Stimulated activated memory B cell treated with anti-CD40 and anti-IgM and Interleukin-4, amounts not matched to agents 10 μg/mL and 1 μg/mL and 100 μg/mL, for 72 hours (primary cell): ENCODE results near the gene MRRF.
"Not testable (repeated sequence)": the region's sequence is repeated elsewhere in the genome, so short reads cannot be mapped to it uniquely, and the experiment has no call there.

Experiments used
- ATAC-seq: fragments of 150-1000 bp; cut with Tn5 transposase; 2 replicates; pipeline ENCODE4 v1.10.0; 2021
- H3K27ac Mint-ChIP-seq: one replicate; pipeline ENCODE4 v1.8.0; 2022; ENCODE audit warnings: mild to moderate bottlenecking, mixed read lengths
- H3K27me3 Mint-ChIP-seq: one replicate; pipeline ENCODE4 v1.8.0; 2022; ENCODE audit warnings: mixed read lengths
- H3K36me3 Mint-ChIP-seq: one replicate; pipeline ENCODE4 v1.8.0; 2022; ENCODE audit warnings: mixed read lengths
- H3K4me1 Mint-ChIP-seq: one replicate; pipeline ENCODE4 v1.8.0; 2022; ENCODE audit warnings: mixed read lengths
- H3K4me3 Mint-ChIP-seq: one replicate; pipeline ENCODE4 v1.8.0; 2022; ENCODE audit warnings: mild to moderate bottlenecking, moderate library complexity, mixed read lengths
- H3K9me3 Mint-ChIP-seq: one replicate; pipeline ENCODE4 v1.8.0; 2022; ENCODE audit warnings: mixed read lengths

MRRF gene

DNA sequence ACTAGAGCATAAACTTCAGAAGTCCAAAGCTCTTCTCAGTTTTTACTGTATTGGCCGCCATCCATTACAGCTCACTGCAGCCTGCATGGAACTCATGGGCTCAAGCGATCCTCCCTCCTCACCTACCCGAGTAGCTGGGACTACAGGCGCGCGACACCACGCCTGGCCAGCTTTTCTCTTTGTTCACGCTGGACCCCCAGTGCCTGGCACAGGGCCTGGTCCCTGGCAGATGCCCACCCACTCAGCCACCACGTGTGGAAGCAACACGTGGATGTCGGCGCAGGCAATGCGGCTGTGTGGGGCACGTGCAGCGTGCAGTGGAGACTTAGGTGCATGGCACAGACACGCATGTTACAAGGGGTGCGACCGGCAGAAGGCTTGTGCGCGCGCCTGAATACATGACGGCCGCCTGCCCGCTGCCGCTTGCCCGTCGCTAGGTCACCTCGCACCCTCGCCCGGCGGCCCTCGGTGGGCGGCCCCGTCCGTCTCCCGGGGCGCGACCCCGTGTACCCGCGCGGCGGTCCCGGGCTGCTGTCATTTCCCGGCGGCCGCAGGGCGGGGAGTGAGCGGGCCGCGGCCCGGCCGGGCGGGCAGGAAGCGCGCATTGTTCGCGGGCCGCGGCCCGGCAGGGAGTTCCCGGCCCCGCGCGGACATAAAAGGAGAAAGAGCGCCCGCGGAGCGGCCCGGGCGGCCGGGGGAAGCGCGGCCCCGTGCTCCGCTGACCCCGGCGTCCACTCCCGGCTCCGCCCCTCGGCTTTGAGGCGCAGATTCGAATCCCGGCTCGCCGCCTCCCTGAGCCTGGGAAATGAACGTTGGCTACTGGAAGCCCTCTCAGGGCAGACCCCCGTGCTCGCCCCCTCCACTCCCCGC is 82.0 kb downstream of the MRRF start:
- H3K9me3 Mint-ChIP-seq = no peaks in the 10 kb centered on the region
- no peaks in the 10 kb centered on the region for H3K36me3 Mint-ChIP-seq
- H3K4me1 Mint-ChIP-seq = peaks cover 6% of the 10 kb centered on the region
- H3K27me3 Mint-ChIP-seq = peaks cover 47% of the 10 kb centered on the region
- ATAC-seq = peak; percentile 47
- H3K4me3 Mint-ChIP-seq = peak overlapping the region; percentile 81
- H3K27ac Mint-ChIP-seq = no peak overlapping the region

DNA sequence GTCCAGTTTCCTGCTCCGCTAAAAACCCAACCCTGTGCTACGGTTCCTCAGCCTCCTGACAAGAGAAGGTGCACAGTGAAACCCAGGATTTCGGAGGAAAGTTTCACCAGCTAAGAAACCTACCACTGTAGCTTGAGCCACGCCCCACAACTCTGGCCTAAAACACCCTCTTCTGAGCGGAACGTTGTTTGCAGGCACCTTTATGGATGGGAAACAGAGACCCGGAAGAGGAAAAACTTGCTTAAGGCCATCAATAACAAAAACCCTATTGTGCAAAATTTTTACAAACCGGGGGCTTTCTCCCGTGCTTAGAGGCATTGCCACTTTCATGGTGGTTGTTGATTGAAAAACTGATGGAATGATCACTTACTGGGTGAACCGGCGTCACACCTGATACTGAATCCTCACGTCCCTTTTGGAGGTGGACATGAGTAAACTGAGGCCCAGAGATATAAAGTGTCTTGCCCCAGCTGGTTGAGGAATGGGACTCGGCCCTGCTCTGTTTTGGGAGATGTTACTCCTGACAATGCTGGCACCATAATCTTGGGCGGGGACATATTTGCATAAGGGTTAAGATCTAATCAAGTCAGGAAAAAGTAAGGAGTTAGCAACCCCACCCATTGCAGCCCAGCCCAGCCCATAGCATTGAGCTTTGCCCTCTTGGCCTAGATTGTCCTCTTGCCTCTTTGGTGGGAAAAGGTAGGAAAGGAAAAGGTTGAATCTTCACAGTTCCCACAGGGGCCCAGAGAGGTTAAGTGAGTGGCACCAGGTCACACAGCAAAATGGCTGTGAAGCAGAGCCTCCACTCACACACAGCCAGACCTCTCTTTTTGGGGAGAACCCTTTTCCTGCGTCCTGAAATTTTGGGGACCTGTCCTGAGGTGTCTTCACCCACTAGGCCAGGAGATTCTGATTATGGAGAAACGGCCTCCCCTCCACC is 82.9 kb downstream of the MRRF start:
- Mint-ChIP-seq H3K27me3 (peaks cover 42% of the 10 kb centered on the region), H3K9me3 (no peaks in the 10 kb centered on the region), H3K27ac (no peak overlapping the region), H3K4me1 (peaks cover 6% of the 10 kb centered on the region), H3K36me3 (no peaks in the 10 kb centered on the region), H3K4me3 (peak overlapping the region; percentile 81)
- no peak for ATAC-seq

DNA sequence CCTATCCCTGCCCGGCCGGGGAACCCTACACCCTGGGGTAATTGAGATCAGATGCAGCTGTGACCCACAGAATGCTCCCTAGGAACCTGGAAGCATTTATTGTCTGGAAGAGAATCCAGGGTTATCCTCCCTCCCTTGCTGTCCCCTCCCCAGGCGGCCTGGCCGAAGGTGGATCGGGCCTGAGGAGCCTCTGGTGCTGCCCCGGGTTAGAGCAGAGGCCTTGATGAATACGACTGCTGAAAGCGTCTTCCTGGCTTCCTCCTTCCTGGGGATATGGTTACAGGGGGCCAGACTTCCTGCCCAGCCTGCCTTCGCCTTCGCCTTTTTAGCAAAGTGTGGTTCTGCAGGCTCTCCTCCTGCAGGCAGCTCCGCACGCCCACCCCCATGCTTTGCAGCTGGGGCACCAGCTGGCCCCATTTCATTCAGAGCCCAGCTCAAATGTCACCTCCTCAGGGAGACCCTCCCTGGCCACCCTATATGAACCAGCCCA is 83.7 kb downstream of the MRRF start:
- no peak overlapping the region for H3K4me3 Mint-ChIP-seq
- no peak overlapping the region for H3K27ac Mint-ChIP-seq

DNA sequence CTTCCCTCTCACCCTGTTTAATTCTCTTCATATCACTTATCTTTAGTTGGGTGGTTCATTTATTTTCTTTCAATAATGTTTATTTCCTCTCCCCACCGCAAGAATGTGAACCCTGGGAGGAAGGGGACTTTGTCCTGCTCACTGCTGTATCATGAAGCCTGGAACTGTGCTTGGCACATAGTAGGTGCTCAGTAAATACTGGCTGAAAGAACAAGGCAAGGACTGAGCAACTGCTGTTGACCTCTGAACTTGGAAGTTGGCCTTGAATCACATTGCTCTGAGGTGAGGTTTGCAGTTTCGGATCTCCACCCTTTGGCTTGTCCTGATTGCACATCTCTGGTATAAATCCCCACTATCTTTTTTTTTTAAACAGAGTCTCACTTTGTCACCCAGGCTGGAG is 84.1 kb downstream of the MRRF start:
- no peaks in the 10 kb centered on the region for H3K36me3 Mint-ChIP-seq
- no peak overlapping the region for H3K27ac Mint-ChIP-seq

More for the DNA sequence above, 83.7 kb downstream of the MRRF start:
- peaks cover 40% of the 10 kb centered on the region for H3K27me3 Mint-ChIP-seq
- H3K9me3 Mint-ChIP-seq = no peaks in the 10 kb centered on the region
- ATAC-seq = no peak
- H3K4me1 Mint-ChIP-seq = peaks cover 6% of the 10 kb centered on the region
- H3K36me3 Mint-ChIP-seq = no peaks in the 10 kb centered on the region

DNA sequence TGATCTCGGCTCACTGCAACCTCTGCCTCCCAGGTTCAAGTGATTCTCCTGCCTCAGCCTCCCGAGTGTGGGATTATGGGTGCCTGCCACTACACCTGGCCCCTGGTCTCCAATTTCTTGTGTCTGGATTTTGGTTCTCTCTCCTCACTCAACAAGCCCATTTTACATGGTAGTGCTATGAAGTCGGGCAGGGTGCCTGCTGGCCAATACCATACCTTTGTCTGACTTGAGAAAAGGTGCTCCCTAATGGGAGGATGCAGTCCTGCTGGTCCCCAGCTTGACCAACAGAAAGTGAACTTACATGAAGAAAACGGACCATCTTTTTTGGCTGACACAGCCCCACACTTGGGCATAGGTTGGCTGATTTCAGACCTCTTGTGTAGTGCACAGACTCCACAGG is 84.5 kb downstream of the MRRF start:
- Mint-ChIP-seq H3K36me3 (no peaks in the 10 kb centered on the region), H3K4me1 (peaks cover 6% of the 10 kb centered on the region), H3K4me3 (no peak overlapping the region), H3K27me3 (peaks cover 40% of the 10 kb centered on the region), H3K27ac (no peak overlapping the region), H3K9me3 (peaks cover 2% of the 10 kb centered on the region)
- ATAC-seq = no peak

More for the DNA sequence above, 84.1 kb downstream of the MRRF start:
- Mint-ChIP-seq H3K9me3 (peaks cover 2% of the 10 kb centered on the region), H3K27me3 (peaks cover 40% of the 10 kb centered on the region), H3K4me1 (peaks cover 6% of the 10 kb centered on the region), H3K4me3 (no peak overlapping the region)
- no peak for ATAC-seq

DNA sequence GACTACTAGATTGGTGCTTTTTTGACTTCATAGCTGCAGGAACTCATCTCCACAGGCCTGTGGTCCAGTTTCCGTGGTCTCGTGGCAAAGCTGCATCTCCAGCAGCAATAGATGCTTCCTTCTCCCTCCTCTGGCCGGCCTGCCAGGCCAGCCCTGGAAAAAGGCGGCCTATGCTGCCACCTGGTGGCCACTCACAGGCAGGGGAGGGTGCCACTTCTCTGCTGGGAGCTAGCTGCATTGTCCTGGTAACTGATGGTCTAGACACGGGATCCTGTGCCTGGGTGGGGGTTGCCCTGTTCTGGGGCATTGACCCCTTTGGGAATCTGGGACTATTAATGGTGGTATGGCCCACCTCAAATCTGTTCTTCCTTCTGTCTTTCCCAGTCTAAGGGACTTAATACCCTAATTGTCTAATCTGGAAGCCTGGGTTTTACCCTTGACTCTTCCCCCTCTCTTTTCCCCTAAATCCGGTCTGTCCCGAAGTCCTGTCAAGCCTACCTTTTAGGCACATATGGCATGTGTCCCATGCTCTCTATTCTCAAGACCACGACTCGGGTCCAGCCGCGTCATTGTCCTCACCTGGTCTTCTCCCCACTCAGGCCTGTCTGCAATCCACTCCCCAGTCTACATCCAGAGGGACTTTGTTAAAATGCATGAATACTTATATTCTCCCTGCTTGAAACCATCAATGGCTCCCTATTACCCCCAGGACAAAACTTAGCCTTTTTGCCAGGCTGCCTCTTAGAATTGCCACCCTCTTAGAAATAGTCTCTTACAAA is 86.1 kb downstream of the MRRF start:
- no peaks in the 10 kb centered on the region for H3K36me3 Mint-ChIP-seq
- ATAC-seq = peak; percentile 90
- no peak overlapping the region for H3K27ac Mint-ChIP-seq
- H3K4me1 Mint-ChIP-seq = peaks cover 6% of the 10 kb centered on the region
- peaks cover 46% of the 10 kb centered on the region for H3K27me3 Mint-ChIP-seq
- H3K9me3 Mint-ChIP-seq = peaks cover 2% of the 10 kb centered on the region
- H3K4me3 Mint-ChIP-seq = no peak overlapping the region

DNA sequence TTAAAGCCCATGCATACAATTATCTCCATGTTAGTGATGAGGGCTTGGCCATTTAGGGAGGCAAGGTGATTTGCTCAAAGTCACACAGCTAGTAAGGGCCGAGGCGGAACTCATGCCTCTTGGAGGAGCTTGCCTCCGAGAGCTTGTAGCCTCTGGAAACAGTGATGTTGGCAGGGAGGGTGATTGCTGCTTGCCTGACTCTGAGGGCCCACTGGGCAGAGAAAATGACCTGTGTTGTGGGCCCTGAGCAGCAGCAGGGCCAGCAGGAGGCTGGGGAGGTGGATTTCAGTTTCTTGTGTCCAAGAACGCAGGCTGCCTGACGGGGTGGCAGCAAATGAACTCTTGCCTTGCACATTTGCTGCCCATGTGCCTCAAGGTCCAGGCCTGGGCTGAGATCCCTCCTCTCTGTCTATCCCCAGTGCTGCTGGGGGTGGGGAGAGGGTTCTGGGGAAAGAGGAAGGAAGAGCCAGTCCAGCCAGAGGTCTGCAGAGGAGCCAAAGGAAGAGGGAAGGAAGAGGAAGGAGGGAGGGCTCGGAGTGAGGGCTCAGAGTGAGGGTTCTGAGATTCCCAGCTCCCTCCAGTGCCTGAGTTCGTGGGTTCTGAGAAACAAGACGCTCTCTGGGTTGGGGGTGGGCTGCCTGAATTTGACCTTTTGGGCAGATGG is 90.0 kb downstream of the MRRF start:
- Mint-ChIP-seq H3K9me3 (peaks cover 16% of the 10 kb centered on the region), H3K27me3 (peaks cover 19% of the 10 kb centered on the region), H3K4me1 (no peaks in the 10 kb centered on the region), H3K4me3 (no peak overlapping the region), H3K36me3 (peaks cover 7% of the 10 kb centered on the region), H3K27ac (no peak overlapping the region)
- ATAC-seq = no peak

DNA sequence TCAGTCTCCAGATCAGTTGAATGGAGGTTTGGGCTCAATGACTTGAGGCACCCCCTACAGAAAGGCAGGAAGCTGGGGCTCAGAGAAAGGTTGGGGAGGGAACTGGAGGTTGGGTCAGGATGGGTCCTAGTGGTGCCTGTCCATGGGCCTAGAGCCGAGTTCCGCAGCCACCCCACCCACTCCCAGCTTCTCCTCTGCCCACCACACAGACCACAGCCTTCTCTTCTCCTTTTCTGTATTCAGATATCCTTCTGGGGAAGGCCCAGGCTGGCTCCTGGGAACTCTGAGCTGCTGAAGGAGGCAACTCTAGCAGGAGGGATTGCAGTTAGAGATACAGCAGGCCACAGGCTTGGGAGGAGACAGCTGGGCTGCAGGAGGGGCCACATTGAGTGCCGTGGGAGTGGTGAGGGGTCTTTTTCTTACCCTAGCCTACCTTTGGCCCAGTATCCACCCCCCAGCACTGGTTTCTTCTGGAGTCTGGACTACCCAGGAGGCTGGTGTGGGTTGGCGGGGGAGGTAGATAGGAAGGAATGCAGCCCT is 90.7 kb downstream of the MRRF start:
- no peak for ATAC-seq
- Mint-ChIP-seq H3K4me1 (no peaks in the 10 kb centered on the region), H3K9me3 (peaks cover 16% of the 10 kb centered on the region), H3K36me3 (peaks cover 7% of the 10 kb centered on the region), H3K4me3 (no peak overlapping the region), H3K27ac (no peak overlapping the region), H3K27me3 (peaks cover 12% of the 10 kb centered on the region)

DNA sequence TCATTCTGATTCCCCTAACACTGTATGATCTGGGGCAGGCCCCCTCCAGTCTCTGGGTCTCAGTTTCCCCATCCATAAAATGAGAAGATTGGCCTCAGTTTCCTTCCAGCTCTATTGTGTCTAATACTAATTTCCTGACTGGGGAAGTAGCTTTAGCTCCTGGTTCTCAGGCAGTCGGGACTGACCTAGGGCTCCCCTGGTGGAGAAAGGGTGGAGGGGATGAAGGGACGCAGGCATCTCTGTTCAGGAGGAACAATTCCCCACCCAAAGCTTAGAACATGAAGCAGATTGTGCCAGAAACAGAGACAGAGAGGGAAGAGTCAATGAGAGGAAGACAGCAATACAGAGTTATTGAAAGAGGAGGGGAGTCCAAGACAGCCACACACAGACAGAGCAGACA is 91.9 kb downstream of the MRRF start:
- Mint-ChIP-seq H3K36me3 (peaks cover 7% of the 10 kb centered on the region), H3K4me3 (no peak overlapping the region), H3K4me1 (no peaks in the 10 kb centered on the region), H3K9me3 (peaks cover 16% of the 10 kb centered on the region), H3K27me3 (peaks cover 6% of the 10 kb centered on the region), H3K27ac (no peak overlapping the region)
- ATAC-seq = no peak

DNA sequence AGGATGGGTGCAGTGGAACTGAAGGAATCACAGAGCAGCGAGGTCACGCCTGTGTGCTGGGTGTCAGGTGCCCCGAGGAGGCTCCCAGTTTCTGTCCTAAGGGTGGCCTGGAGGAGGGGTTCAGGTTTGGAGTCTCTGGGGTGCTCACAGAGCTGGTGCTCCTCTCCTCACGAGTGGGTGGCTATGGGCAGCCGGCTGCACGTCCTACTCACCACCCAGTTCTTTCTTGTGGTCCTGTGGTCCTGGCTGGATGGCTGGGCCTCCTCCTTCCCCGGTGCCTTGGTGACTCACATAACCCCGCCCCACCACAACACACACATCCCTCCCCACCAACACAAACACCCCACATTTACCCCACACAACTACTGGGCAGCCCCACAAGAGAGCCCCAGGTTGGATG is 96.2 kb downstream of the MRRF start:
- no peaks in the 10 kb centered on the region for H3K4me1 Mint-ChIP-seq
- no peaks in the 10 kb centered on the region for H3K27me3 Mint-ChIP-seq
- peaks cover 7% of the 10 kb centered on the region for H3K36me3 Mint-ChIP-seq
- no peak overlapping the region for H3K27ac Mint-ChIP-seq
- no peak overlapping the region for H3K4me3 Mint-ChIP-seq
- H3K9me3 Mint-ChIP-seq = peaks cover 13% of the 10 kb centered on the region
- ATAC-seq = peak; percentile 41

DNA sequence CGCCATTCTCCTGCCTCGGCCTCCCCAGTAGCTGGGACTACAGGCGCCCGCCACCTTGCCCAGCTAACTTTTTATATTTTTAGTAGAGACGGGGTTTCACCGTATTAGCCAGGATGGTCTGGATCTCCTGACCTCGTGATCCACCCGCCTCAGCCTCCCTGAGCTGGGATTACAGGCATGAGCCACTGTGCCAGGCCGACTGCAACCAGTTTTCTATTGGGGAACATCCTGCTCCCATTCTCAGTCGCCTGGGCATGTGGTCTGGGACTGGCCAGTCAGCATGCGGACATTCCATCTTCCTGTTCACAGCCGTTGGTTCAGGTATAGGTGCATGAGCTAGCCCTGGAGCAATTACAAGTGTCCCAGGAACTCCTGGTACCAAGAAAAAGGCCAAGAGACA is 98.4 kb downstream of the MRRF start:
- not testable (repeated sequence) for H3K27me3 Mint-ChIP-seq, H3K4me3 Mint-ChIP-seq, H3K27ac Mint-ChIP-seq, H3K4me1 Mint-ChIP-seq, H3K9me3 Mint-ChIP-seq, ATAC-seq, H3K36me3 Mint-ChIP-seq

DNA sequence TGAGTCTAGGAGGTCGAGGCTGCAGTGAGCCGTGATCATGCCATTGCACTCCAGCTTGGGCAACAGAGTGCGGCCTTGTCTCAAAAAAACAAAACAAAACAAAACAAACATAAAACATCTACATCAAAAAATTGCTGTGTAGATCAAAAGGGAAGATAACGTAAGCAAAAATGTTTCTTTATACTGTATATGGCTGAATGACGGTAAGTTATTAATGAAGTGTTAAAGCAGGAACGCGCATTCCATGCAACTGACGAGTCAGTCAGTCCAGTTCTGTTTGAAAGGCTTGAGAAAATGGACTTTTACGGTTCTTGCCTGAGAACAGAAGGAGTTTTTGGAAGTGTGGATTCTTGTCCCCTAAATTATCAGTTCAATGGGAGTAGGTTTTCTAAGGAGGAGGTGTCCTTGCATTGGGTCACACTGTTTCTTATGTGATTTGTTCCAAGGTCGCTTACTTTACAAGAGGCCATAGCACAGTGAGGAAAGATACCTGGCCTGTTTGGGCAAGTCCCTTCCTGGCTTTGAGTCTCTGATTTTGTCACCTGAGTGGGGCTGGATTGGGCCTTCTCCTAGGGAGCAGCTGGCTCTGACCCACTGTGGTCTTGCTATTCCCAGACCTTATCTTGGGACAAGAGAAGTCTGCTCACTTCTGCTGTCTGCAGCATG is 99.6 kb downstream of the MRRF start:
- H3K36me3 Mint-ChIP-seq = no peaks in the 10 kb centered on the region
- no peaks in the 10 kb centered on the region for H3K27me3 Mint-ChIP-seq
- no peaks in the 10 kb centered on the region for H3K4me1 Mint-ChIP-seq
- H3K27ac Mint-ChIP-seq = no peak overlapping the region
- peaks cover 1% of the 10 kb centered on the region for H3K9me3 Mint-ChIP-seq
- no peak overlapping the region for H3K4me3 Mint-ChIP-seq
- ATAC-seq = no peak

DNA sequence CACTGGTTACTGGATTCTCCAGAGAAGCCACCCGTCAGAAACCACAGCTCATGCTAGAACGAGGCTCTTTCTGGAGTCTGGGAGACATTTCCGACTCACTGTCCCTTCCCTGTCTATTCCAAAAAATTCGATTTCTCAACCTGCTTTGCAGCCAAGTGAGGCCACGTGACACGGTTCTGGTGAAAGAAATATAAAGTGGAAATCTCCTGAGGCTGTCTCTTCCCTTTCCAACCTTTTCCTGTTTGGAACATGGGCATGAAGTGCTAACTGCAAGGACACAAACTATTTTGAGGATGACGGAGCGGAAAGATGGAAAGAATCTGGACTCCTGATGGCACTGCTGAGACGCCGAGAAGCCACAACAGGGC is 100.1 kb downstream of the MRRF start:
- no peaks in the 10 kb centered on the region for H3K36me3 Mint-ChIP-seq
- no peak overlapping the region for H3K4me3 Mint-ChIP-seq
- H3K4me1 Mint-ChIP-seq = peaks cover 2% of the 10 kb centered on the region
- no peaks in the 10 kb centered on the region for H3K27me3 Mint-ChIP-seq
- H3K9me3 Mint-ChIP-seq = no peaks in the 10 kb centered on the region
- no peak for ATAC-seq
- H3K27ac Mint-ChIP-seq = no peak overlapping the region
